Esophagus mucosa (tissue), 1 donor: ENCODE measurements around the gene AP5M1. TPM values are rescaled to one million over a fixed set of nuclear protein-coding genes. Genes with fewer than 3 reads are reported as not detected.

Experiments
- total RNA-seq: library from RNA; stranded (reverse); gene quantifications from one replicate; pipeline ENCODE4 v1.2.4, GENCODE V29; 2023
- donor health status: DM: yes; HTN: yes; CAD: no.

The AP5M1 gene
- total RNA-seq, 1 donor from 2014 or later: 26.6 TPM

Other genes with a start within 250 kb of the AP5M1 start
- gene EXOC5, start 66 bp upstream of the AP5M1 start, total RNA-seq: 43.6 TPM
- 10.5 TPM for gene NAA30, start 121.6 kb downstream of the AP5M1 start, total RNA-seq
- not detected for gene CCDC198, start 224.9 kb downstream of the AP5M1 start, total RNA-seq